ENCODE data around the gene ADAM21.
"Not testable (repeated sequence)": the region's sequence is repeated elsewhere in the genome, so short reads cannot be mapped to it uniquely, and the experiment has no call there.

- not testable (repeated sequence) for TF ChIP-seq CTCF (conservative IDR thresholded peaks at IDR 0.05; ENCODE audit: low read length); EZH2phosphoT487 (IDR thresholded peaks at IDR 0.05; ENCODE audit: borderline replicate concordance)
Observed at GRCh38 chr14:70470863-70471563, 19.0 kb downstream of the ADAM21 start.
